Ovary (tissue), 3 donors: ENCODE results near the gene CHFR.

Source experiments
- EP300 ChIP-seq: sonication (generic); formaldehyde crosslinking; IDR thresholded peaks from one replicate; pipeline ENCODE4 v1.6.1; 2017; ENCODE audit warnings: antibody characterized with exemption
- TF ChIP-seq, protein P1 (sequence below), 3 donors: fragments of 450-650 bp in 2 of 3; fragments of 200-600 bp in 1 of 3; IDR thresholded peaks; one replicate each; pipeline versions ENCODE4 v1.5.1 to v1.8.0; 2016 to 2022; ENCODE audit warnings: antibody characterized with exemption in 3 of 3, mild to moderate bottlenecking in 1 of 3
- donor health status: DM: no; HTN: no; CAD: no.

DNA sequence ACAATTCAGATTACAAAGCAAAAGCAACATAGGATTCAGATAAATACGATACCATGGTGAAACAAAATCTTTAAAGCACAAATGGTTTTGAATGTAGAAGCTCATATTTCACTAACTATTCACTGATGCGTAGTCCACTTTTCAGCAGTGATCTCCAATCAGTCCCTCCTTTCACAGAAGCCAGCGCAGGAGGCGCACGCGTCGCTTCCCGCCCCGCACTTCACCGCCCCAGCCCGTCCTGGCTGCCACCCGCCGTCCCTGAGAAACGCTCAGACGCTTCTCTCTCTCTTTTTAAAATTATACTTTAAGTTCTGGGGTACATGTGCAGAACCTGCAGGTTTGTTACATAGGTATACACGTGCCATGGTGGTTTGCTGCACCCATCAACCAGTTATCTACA is 19.8 kb upstream of the CHFR start:
- TF ChIP-seq, protein P1, sequence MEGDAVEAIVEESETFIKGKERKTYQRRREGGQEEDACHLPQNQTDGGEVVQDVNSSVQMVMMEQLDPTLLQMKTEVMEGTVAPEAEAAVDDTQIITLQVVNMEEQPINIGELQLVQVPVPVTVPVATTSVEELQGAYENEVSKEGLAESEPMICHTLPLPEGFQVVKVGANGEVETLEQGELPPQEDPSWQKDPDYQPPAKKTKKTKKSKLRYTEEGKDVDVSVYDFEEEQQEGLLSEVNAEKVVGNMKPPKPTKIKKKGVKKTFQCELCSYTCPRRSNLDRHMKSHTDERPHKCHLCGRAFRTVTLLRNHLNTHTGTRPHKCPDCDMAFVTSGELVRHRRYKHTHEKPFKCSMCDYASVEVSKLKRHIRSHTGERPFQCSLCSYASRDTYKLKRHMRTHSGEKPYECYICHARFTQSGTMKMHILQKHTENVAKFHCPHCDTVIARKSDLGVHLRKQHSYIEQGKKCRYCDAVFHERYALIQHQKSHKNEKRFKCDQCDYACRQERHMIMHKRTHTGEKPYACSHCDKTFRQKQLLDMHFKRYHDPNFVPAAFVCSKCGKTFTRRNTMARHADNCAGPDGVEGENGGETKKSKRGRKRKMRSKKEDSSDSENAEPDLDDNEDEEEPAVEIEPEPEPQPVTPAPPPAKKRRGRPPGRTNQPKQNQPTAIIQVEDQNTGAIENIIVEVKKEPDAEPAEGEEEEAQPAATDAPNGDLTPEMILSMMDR (IDR thresholded peaks at IDR 0.05) = no peak
- no peak for TF ChIP-seq EP300
